Daoy (cell line): ENCODE data around the gene RANGAP1. TPM values are rescaled to one million over a fixed set of nuclear protein-coding genes. Genes with fewer than 3 reads are reported as not detected.

Source experiments
- DNase-seq: peaks from one replicate; pipeline ENCODE4 v3.0.0-alpha.2; 2015; ENCODE audit warnings: low read depth
- total RNA-seq: library from RNA; depleted of rRNA; stranded (reverse); fragments of >200 nt; shearing (Covaris generic); gene quantifications from 2 replicates; pipeline ENCODE4 v1.2.3, GENCODE V29; 2014

RANGAP1 gene
- total RNA-seq, 1 experiment from 2014 or later: 119 TPM

GRCh38 chr22:41234815-41235695 is 50.9 kb downstream of the RANGAP1 start:
- DNase-seq: no peak

- no peak for DNase-seq
Observed at GRCh38 chr22:41231369-41231768, 54.6 kb downstream of the RANGAP1 start.

GRCh38 chr22:41230401-41230785 is 55.6 kb downstream of the RANGAP1 start:
- no peak for DNase-seq

GRCh38 chr22:41229730-41230400 is 56.1 kb downstream of the RANGAP1 start:
- no peak for DNase-seq

- no peak for DNase-seq
Observed at GRCh38 chr22:41229215-41229614, 56.8 kb downstream of the RANGAP1 start.

GRCh38 chr22:41226723-41227655 is 59.0 kb downstream of the RANGAP1 start:
- DNase-seq: no peak

- no peak for DNase-seq
Observed at GRCh38 chr22:41223535-41223934, 62.5 kb downstream of the RANGAP1 start.

- no peak for DNase-seq
Observed at GRCh38 chr22:41222846-41223507, 63.0 kb downstream of the RANGAP1 start.

GRCh38 chr22:41217553-41218157 is 68.3 kb downstream of the RANGAP1 start:
- DNase-seq: no peak

- no peak for DNase-seq
Observed at GRCh38 chr22:41216984-41217383, 69.0 kb downstream of the RANGAP1 start.

GRCh38 chr22:41215926-41216325 is 70.1 kb downstream of the RANGAP1 start:
- DNase-seq: no peak

GRCh38 chr22:41215409-41215808 is 70.6 kb downstream of the RANGAP1 start:
- DNase-seq: no peak

- no peak for DNase-seq
Observed at GRCh38 chr22:41206719-41207118, 79.3 kb downstream of the RANGAP1 start.

GRCh38 chr22:41204992-41205900 is 80.7 kb downstream of the RANGAP1 start, which contains the start of gene L3MBTL2:
TSS of gene L3MBTL2 (plus strand) at chr22:41205312. CDS start at chr22:41205363, 51 bp downstream.
- DNase-seq: peak; percentile 98

GRCh38 chr22:41204066-41204465 is 81.9 kb downstream of the RANGAP1 start:
- DNase-seq: no peak

GRCh38 chr22:41203118-41203517 is 82.9 kb downstream of the RANGAP1 start:
- no peak for DNase-seq

GRCh38 chr22:41201141-41201540 is 84.8 kb downstream of the RANGAP1 start:
- no peak for DNase-seq

GRCh38 chr22:41198027-41198580 is 87.9 kb downstream of the RANGAP1 start:
- DNase-seq: peak; percentile 70
